HUES48 (cell line): Measurements from ENCODE around the gene CRACR2A.

Source experiments
- H3K27ac ChIP-seq: one replicate; pipeline ENCODE4 v1.7.0; 2013; ENCODE audit warnings: low read depth, low read length, inconsistent platforms
- H3K27me3 ChIP-seq: 2 replicates; pipeline ENCODE4 v1.6.1; 2013; ENCODE audit warnings: mild to moderate bottlenecking, low read length; ENCODE audit not compliant: control insufficient read depth, insufficient read depth
- H3K36me3 ChIP-seq: 2 replicates; pipeline ENCODE4 v1.6.1; 2013; ENCODE audit warnings: low read length; ENCODE audit not compliant: control insufficient read depth, insufficient read depth
- H3K4me1 ChIP-seq: 2 replicates; pipeline ENCODE4 v1.6.1; 2013; ENCODE audit warnings: mild to moderate bottlenecking, low read length; ENCODE audit not compliant: control insufficient read depth, insufficient read depth
- H3K4me3 ChIP-seq: 2 replicates; pipeline ENCODE4 v1.5.1; 2013; ENCODE audit warnings: mild to moderate bottlenecking, low read depth, low read length
- H3K9ac ChIP-seq: 2 replicates; pipeline ENCODE4 v1.6.1; 2013; ENCODE audit warnings: mild to moderate bottlenecking, low read depth, low read length, moderate library complexity
- H3K9me3 ChIP-seq: 2 replicates; pipeline ENCODE4 v1.6.1; 2013; ENCODE audit warnings: low read length; ENCODE audit not compliant: control insufficient read depth, insufficient read depth

The CRACR2A gene

GRCh38 chr12:3741882-3742672 lies 10.8 kb downstream of the CRACR2A start:
- Histone ChIP-seq H3K4me1 (no peaks in the 10 kb centered on the region), H3K27me3 (no peaks in the 10 kb centered on the region), H3K9me3 (no peaks in the 10 kb centered on the region), H3K36me3 (no peaks in the 10 kb centered on the region), H3K27ac (no peak overlapping the region), H3K4me3 (no peak overlapping the region), H3K9ac (no peak overlapping the region)

- Histone ChIP-seq H3K9ac (no peak overlapping the region), H3K4me3 (no peak overlapping the region), H3K4me1 (no peaks in the 10 kb centered on the region; the same call in 1 of the 2 replicates), H3K36me3 (no peaks in the 10 kb centered on the region), H3K9me3 (no peaks in the 10 kb centered on the region), H3K27me3 (no peaks in the 10 kb centered on the region), H3K27ac (no peak overlapping the region)
Observed at GRCh38 chr12:3740480-3741231, 12.3 kb downstream of the CRACR2A start.

GRCh38 chr12:3735432-3735831 lies 17.5 kb downstream of the CRACR2A start:
- Histone ChIP-seq H3K4me3 (no peak overlapping the region), H3K27ac (no peak overlapping the region), H3K27me3 (no peaks in the 10 kb centered on the region), H3K9me3 (no peaks in the 10 kb centered on the region), H3K4me1 (peaks cover 11% of the 10 kb centered on the region; the same call in 1 of the 2 replicates), H3K36me3 (no peaks in the 10 kb centered on the region), H3K9ac (no peak overlapping the region)

- Histone ChIP-seq H3K4me3 (no peak overlapping the region), H3K27ac (no peak overlapping the region), H3K4me1 (peaks cover 15% of the 10 kb centered on the region; the same call in 1 of the 2 replicates), H3K9me3 (no peaks in the 10 kb centered on the region), H3K9ac (no peak overlapping the region), H3K36me3 (no peaks in the 10 kb centered on the region), H3K27me3 (no peaks in the 10 kb centered on the region)
Observed at GRCh38 chr12:3732901-3733300, 20.0 kb downstream of the CRACR2A start.

DNA sequence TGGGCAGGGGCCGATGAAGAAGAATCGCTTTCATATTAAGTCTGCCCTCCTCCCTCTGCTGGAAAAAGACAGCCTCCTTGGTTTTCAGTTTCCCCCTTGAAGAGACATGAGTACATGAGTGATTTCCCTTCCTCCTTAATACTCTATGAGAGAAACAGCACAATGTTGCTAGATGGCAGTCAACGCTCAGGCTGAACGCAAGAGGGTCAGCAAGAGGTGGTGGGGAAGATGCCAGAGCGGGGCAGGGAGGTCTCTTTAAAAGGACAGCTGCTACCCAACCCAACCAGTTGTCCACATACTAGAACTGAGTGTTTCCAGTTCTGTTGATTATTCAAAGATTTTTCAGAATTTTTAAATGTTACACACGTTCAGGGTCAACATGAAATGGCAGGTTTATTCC lies 22.8 kb downstream of the CRACR2A start:
- H3K36me3 ChIP-seq = no peaks in the 10 kb centered on the region
- H3K27me3 ChIP-seq = no peaks in the 10 kb centered on the region
- H3K4me3 ChIP-seq = no peak overlapping the region
- H3K27ac ChIP-seq = no peak overlapping the region
- H3K4me1 ChIP-seq = peaks cover 19% of the 10 kb centered on the region; the same call in 1 of the 2 replicates
- H3K9me3 ChIP-seq = no peaks in the 10 kb centered on the region
- no peak overlapping the region for H3K9ac ChIP-seq

GRCh38 chr12:3728686-3729085 lies 24.2 kb downstream of the CRACR2A start:
- no peaks in the 10 kb centered on the region for H3K27me3 ChIP-seq
- H3K9ac ChIP-seq = no peak overlapping the region
- H3K9me3 ChIP-seq = no peaks in the 10 kb centered on the region
- no peak overlapping the region for H3K27ac ChIP-seq
- H3K36me3 ChIP-seq = no peaks in the 10 kb centered on the region
- peaks cover 19% of the 10 kb centered on the region; the same call in 1 of the 2 replicates for H3K4me1 ChIP-seq
- H3K4me3 ChIP-seq = no peak overlapping the region

- no peaks in the 10 kb centered on the region for H3K36me3 ChIP-seq
- peaks cover 5% of the 10 kb centered on the region; the same call in 1 of the 2 replicates for H3K9me3 ChIP-seq
- no peaks in the 10 kb centered on the region for H3K27me3 ChIP-seq
- H3K9ac ChIP-seq = no peak overlapping the region
- no peak overlapping the region for H3K27ac ChIP-seq
- peaks cover 18% of the 10 kb centered on the region; the same call in 1 of the 2 replicates for H3K4me1 ChIP-seq
- no peak overlapping the region for H3K4me3 ChIP-seq
Observed at GRCh38 chr12:3727877-3728632, 24.9 kb downstream of the CRACR2A start.

DNA sequence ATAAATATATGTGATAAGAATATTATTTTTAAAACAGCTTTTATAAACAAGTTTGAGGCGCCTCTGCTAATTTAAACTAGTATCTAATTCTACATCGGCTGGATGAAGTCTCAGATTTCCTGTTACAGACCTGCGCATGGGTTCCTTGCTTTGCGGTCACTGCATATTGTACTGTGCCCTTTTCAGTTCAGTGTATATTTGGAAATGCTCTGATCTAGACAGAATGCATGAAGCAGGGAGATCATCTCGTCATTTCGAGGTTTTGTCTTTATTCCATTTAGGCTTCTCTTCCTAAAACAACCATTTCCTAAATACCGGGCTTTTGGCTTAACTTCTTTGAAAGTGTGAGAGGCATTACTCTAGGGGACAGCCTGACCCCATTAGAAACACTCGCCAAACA lies 25.6 kb downstream of the CRACR2A start:
- H3K36me3 ChIP-seq = no peaks in the 10 kb centered on the region
- peaks cover 11% of the 10 kb centered on the region; the same call in 1 of the 2 replicates for H3K4me1 ChIP-seq
- no peak overlapping the region for H3K27ac ChIP-seq
- no peak overlapping the region for H3K9ac ChIP-seq
- peaks cover 11% of the 10 kb centered on the region for H3K9me3 ChIP-seq
- H3K4me3 ChIP-seq = no peak overlapping the region
- no peaks in the 10 kb centered on the region for H3K27me3 ChIP-seq

- Histone ChIP-seq H3K9me3 (peaks cover 15% of the 10 kb centered on the region), H3K27me3 (no peaks in the 10 kb centered on the region), H3K36me3 (no peaks in the 10 kb centered on the region), H3K4me1 (peaks cover 8% of the 10 kb centered on the region; the same call in 1 of the 2 replicates), H3K4me3 (no peak overlapping the region), H3K27ac (no peak overlapping the region), H3K9ac (no peak overlapping the region)
Observed at GRCh38 chr12:3726456-3726855, 26.5 kb downstream of the CRACR2A start.

DNA sequence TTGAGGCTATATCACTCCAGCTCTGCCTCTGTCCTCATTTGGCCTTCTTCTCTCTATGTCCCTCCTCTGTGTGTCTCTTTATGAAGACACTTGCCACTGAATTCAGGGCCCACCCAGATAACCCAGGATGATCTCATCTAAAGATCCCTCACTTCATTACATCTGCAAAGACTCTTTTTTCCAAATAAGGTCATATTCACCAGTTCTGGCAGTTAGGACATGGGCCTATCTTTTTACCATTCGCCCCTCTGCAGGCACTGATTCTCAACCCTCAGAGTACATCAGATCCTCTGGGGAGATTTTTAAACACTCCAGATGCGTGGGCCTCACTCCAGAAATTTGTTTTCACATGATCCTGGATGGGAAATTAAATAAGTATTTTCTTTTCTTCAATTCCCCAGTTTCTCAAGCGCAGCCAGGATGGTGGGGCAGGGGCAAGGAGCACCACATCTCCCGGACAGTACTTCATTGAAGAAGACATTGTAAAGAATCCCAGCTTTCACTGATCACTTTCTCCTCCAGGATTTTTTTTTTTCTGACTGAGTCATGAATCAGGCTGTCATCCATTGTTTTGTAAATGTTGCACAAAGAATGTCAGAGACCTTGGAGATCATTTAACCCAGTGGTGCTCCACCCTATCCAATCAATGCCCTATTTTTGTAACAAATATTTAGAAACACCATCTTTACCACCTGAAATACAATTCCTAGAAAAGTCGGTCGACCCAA lies 27.4 kb downstream of the CRACR2A start:
- Histone ChIP-seq H3K9me3 (peaks cover 15% of the 10 kb centered on the region), H3K27me3 (no peaks in the 10 kb centered on the region), H3K27ac (peak overlapping the region; percentile 74), H3K4me3 (no peak overlapping the region), H3K4me1 (peaks cover 11% of the 10 kb centered on the region; the same call in 1 of the 2 replicates), H3K36me3 (no peaks in the 10 kb centered on the region), H3K9ac (no peak overlapping the region)
